Measurements from ENCODE around the gene CUX1.
"Not testable (repeated sequence)": the region's sequence is repeated elsewhere in the genome, so short reads cannot be mapped to it uniquely, and the experiment has no call there.

Gene CUX1

DNA sequence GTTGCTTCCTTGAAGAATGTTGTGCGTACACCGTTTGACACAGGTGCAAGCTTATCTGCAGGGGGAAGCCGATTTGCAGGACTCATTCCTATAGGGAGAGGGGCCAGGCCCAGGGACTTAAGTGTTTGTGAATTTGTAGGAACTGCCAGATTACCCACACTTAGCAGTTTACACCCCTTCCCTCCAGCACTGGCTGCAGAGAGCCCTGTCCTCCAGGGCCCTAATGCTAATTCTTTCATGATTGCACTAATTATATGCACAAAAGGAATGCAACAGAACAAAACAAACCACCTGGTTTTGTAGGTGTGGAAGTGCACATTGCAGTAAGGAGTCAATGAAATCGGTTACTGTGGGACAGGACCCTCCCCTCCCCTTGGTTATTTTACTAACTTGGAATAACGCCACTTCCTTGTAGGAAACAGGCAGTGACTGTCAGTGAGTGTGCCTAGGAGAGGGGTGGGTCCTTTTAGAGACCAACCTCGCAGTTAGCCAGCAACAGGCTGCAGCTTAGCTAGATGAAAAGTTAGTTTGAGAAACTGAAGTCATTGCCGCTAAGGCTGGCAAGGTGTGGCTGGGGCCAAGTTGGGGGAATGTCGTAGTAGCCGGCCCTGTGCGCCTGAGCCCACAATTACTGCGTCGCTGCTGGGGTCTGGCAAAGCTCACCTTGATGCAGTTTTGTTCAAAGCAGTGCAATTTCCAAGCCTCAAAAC, 60.6 kb downstream of the CUX1 start:
- Histone ChIP-seq H3K36me3 (ENCODE audit: insufficient read depth, low read length) (no peaks in the 10 kb centered on the region), H3K4me1 (ENCODE audit: insufficient read depth, low read length) (peaks cover 58% of the 10 kb centered on the region), H3K27ac (ENCODE audit: low read depth, low read length) (no peak overlapping the region), H3K4me3 (ENCODE audit: low read length) (no peak overlapping the region), H3K9ac (ENCODE audit: low read depth, low read length) (no peak overlapping the region), H3K27me3 (ENCODE audit: insufficient read depth, low read length) (no peaks in the 10 kb centered on the region), H3K9me3 (ENCODE audit: insufficient read depth, low read depth, low read length) (no peaks in the 10 kb centered on the region)
- 79% methylated on average over 12 of the region's 12 CpGs for WGBS

DNA sequence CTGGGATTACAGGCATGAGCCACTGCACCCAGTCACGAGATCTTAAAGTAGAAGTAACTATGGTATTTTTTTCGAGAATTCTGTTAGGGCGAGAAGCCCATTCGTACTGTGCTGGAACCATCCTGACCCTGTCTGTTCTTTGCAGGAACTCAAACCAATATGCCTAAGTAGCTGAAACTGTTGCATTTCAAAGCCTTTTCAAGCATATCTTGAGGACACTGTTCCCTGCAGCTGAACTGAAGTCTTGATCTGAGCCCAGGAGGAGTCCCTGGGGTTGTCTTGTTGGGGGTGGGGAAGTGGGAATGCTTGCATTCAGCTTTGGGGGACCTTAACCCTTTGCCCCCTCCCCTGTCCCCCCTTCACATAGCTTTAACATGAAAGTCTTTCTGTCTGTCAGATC, 61.5 kb downstream of the CUX1 start:
- WGBS, result 82% methylated on average over 4 of the region's 4 CpGs
- H3K36me3 ChIP-seq (ENCODE audit: insufficient read depth, low read length), result no peaks in the 10 kb centered on the region
- no peaks in the 10 kb centered on the region for H3K9me3 ChIP-seq (ENCODE audit: insufficient read depth, low read depth, low read length)
- no peaks in the 10 kb centered on the region for H3K27me3 ChIP-seq (ENCODE audit: insufficient read depth, low read length)
- no peak overlapping the region for H3K27ac ChIP-seq (ENCODE audit: low read depth, low read length)
- H3K4me3 ChIP-seq (ENCODE audit: low read length), result no peak overlapping the region
- H3K9ac ChIP-seq (ENCODE audit: low read depth, low read length), result no peak overlapping the region
- H3K4me1 ChIP-seq (ENCODE audit: insufficient read depth, low read length), result peaks cover 59% of the 10 kb centered on the region

DNA sequence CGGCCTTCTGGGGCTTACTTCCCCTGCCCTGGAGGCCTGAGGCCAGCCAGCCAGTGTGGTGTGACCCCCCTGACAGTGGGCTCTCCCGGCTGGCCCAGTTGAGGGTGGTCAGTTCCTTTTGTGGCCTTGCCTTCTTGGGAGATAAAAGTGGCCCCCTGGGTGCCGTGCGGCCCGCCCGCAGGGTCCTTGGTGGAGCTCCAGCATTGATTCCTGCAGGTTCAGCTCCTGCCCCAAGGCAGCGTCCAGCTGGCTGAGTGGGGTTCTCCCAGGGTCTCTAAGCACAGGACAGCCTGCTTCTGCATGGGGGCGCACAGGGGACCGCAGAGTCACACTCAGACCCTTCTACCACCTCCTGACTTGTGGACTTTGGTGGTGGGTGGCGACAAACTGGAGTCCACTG, 62.1 kb downstream of the CUX1 start:
- Histone ChIP-seq H3K4me3 (ENCODE audit: low read length) (no peak overlapping the region), H3K36me3 (ENCODE audit: insufficient read depth, low read length) (no peaks in the 10 kb centered on the region), H3K4me1 (ENCODE audit: insufficient read depth, low read length) (peaks cover 53% of the 10 kb centered on the region), H3K27ac (ENCODE audit: low read depth, low read length) (no peak overlapping the region), H3K9me3 (ENCODE audit: insufficient read depth, low read depth, low read length) (no peaks in the 10 kb centered on the region), H3K27me3 (ENCODE audit: insufficient read depth, low read length) (no peaks in the 10 kb centered on the region), H3K9ac (ENCODE audit: low read depth, low read length) (no peak overlapping the region)
- WGBS, result 88% methylated on average over 10 of the region's 10 CpGs

DNA sequence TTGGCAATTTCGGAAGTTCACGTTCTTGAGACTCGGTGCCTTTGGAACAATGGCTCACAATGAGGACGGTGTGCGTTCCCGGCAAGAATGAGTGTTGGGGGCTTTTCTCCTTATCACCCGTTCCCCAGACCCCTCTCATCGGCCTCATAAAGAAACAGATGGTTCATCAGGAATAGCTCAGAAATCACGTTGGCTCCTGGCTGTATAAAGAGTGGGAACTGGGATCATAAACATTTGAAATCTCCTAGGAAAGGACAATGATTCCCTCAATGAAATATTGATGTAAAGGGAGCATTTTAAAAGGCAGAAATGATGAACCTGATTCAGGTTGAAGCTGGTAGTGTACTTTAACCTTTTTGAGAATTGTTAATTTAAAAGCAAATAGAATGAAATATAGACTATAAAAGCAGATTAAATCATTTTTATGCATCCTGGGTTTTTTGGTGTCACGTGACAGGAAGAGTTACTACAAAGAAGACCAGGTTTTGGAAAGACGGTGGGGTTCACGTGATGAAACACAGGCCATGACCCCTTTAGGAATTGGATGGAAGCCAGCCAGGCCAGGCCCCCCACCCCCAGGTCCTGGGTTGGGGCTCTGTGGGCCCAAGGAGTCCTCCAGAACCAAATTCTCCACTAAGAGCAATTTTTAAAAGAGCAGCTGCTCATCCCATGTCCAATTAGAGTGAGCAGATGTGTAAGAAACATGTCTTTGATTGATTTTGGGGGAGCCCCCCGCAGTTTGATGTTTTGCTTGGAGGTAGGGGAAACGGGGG, 63.0 kb downstream of the CUX1 start:
- Histone ChIP-seq H3K4me1 (ENCODE audit: insufficient read depth, low read length) (peaks cover 44% of the 10 kb centered on the region), H3K27ac (ENCODE audit: low read depth, low read length) (no peak overlapping the region), H3K27me3 (ENCODE audit: insufficient read depth, low read length) (no peaks in the 10 kb centered on the region), H3K36me3 (ENCODE audit: insufficient read depth, low read length) (no peaks in the 10 kb centered on the region), H3K4me3 (ENCODE audit: low read length) (no peak overlapping the region), H3K9ac (ENCODE audit: low read depth, low read length) (no peak overlapping the region), H3K9me3 (ENCODE audit: insufficient read depth, low read depth, low read length) (no peaks in the 10 kb centered on the region)
- 91% methylated on average over 14 of the region's 14 CpGs for WGBS

DNA sequence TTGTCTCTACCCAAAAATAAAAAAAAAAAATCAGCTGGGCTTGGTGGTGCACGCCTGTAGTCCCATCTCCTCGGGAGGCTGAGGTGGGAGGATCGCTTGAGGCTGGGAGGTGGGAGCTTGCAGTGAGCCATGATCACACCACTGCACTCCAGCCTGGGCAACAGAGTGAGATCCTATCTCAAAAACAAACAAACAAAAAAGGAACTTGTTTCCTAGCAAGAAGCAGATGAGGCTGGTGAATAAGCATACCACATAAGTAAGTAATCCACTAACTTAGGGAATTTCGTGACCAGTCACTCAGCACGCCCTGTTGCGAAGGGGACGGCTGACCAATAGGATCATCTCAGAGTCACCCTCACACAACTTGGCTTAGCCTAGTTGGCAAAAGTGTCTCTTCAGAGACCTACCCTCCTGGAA, 64.6 kb downstream of the CUX1 start:
- no peaks in the 10 kb centered on the region for H3K27me3 ChIP-seq (ENCODE audit: insufficient read depth, low read length)
- H3K9me3 ChIP-seq (ENCODE audit: insufficient read depth, low read depth, low read length), result no peaks in the 10 kb centered on the region
- H3K36me3 ChIP-seq (ENCODE audit: insufficient read depth, low read length), result no peaks in the 10 kb centered on the region
- peaks cover 41% of the 10 kb centered on the region for H3K4me1 ChIP-seq (ENCODE audit: insufficient read depth, low read length)
- 95% methylated on average over 7 of the region's 7 CpGs for WGBS
- no peak overlapping the region for H3K27ac ChIP-seq (ENCODE audit: low read depth, low read length)
- H3K4me3 ChIP-seq (ENCODE audit: low read length), result no peak overlapping the region
- H3K9ac ChIP-seq (ENCODE audit: low read depth, low read length), result no peak overlapping the region

DNA sequence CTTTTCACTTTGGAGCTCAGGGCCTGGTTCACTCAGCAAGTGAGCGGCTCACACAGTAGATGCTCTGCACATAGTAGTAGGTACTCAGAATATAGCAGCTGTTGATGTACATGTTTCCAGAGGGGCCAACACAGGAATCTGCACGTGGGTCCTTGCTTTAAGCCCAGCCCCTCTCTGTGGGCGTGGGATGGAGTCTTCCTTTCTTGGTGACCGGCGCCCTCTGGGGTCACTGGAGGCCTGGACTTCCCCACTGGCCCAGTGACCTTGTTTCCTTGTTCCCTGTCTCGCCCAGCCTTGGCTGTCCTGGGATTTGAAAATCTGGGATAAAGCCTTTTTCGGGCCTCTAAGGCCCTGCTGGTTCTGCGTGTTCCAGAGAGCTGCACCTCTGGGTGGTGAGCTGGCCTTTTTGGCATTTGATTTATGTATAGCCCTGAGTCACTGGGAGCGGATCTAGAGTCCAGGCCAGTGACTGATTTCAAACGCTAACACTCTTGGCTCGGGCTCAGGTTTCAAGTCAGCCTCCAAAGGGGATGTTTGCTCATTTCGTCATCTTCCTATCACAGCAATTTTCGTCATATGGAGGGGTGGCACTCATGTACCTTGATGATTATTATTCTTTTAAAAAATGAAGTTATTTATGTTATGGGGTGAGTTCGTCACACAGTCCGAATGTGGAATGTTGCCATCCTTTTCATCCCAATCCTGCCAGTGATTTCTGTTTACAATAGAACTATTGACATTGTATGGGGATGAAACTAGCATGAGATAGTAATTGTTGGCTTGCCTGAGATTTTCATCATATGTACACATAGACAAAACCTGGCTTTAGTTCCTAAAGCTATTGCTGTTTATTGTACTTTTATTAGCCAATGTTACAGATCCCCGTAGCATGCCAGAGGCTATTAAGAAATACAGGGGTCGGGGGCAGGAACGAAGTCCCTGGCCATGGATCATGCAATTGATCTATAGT, 65.5 kb downstream of the CUX1 start:
- H3K4me3 ChIP-seq (ENCODE audit: low read length), result no peak overlapping the region
- no peak overlapping the region for H3K9ac ChIP-seq (ENCODE audit: low read depth, low read length)
- no peaks in the 10 kb centered on the region for H3K27me3 ChIP-seq (ENCODE audit: insufficient read depth, low read length)
- peaks cover 36% of the 10 kb centered on the region for H3K4me1 ChIP-seq (ENCODE audit: insufficient read depth, low read length)
- H3K36me3 ChIP-seq (ENCODE audit: insufficient read depth, low read length), result no peaks in the 10 kb centered on the region
- no peaks in the 10 kb centered on the region for H3K9me3 ChIP-seq (ENCODE audit: insufficient read depth, low read depth, low read length)
- peak overlapping the region; percentile 45; the same call in 1 of the 2 replicates for H3K27ac ChIP-seq (ENCODE audit: low read depth, low read length)
- 67% methylated on average over 17 of the region's 18 CpGs for WGBS

DNA sequence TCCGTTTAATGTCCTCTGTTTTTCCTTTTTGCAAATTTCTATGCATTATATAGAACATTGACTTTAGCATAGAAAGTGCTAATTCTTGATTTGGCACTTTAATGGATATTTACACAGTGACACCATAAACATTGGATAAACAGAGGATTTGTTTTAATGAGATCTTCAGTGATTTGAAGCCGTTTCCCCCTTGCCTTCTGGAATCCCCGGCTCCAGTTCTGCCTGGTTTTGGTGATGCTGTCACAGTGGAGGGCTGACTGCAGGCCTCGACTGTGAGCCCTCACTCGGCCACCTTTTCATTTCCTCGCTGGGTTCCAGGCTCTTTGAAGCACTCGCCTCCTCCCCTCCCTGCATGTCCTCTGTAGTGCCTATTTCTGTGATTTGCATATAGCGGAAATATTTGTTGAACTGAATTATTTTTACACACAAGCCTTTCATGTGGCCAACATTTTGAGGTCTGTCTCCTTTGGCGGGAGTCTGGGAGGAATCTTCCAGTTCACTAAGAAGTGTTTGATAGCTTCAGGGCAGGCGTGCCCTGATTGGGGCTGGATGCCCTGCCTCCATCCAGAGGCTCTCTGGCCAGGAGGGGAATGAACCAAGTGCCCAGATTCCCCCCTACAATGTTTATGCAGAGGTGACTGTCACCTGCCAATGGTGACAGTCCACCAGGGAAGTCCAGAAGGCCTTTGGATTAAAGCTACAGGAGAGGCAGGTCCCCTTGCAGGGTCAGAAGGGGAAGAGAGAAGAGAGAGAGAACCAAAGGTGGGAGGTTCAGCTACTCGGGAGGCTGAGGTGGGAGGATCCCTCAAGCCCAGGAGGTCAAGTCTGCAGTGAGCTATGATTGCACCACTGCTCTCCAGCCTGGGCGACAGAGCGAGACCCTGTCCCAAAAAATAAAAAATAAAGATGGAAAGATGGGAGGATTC, 67.5 kb downstream of the CUX1 start:
- 80% methylated on average over 13 of the region's 13 CpGs for WGBS
- Histone ChIP-seq H3K9me3 (ENCODE audit: insufficient read depth, low read depth, low read length) (no peaks in the 10 kb centered on the region), H3K9ac (ENCODE audit: low read depth, low read length) (no peak overlapping the region), H3K4me1 (ENCODE audit: insufficient read depth, low read length) (peaks cover 26% of the 10 kb centered on the region), H3K27ac (ENCODE audit: low read depth, low read length) (no peak overlapping the region), H3K36me3 (ENCODE audit: insufficient read depth, low read length) (no peaks in the 10 kb centered on the region), H3K4me3 (ENCODE audit: low read length) (no peak overlapping the region), H3K27me3 (ENCODE audit: insufficient read depth, low read length) (no peaks in the 10 kb centered on the region)

DNA sequence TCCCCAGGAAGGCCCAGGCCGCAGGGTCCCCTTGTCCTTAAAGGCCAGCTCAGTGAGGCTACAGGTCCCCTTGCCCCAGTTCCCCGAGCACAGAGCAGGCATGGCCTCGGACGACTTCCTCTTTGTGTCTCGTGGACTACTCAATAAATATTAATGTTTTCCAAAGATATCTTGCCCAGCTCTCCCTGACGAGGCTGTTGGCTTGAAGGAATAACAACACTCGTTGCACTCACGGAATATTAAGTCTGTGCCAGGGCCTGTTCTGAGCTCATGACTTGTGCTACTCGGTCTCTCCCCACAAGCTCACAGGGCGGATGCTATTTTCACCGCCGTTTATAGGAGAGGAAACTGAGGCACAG, 68.2 kb downstream of the CUX1 start:
- Histone ChIP-seq H3K4me3 (ENCODE audit: low read length) (no peak overlapping the region), H3K27ac (ENCODE audit: low read depth, low read length) (no peak overlapping the region), H3K36me3 (ENCODE audit: insufficient read depth, low read length) (no peaks in the 10 kb centered on the region), H3K4me1 (ENCODE audit: insufficient read depth, low read length) (peaks cover 20% of the 10 kb centered on the region), H3K9ac (ENCODE audit: low read depth, low read length) (no peak overlapping the region), H3K9me3 (ENCODE audit: insufficient read depth, low read depth, low read length) (no peaks in the 10 kb centered on the region), H3K27me3 (ENCODE audit: insufficient read depth, low read length) (no peaks in the 10 kb centered on the region)
- 94% methylated on average over 12 of the region's 12 CpGs for WGBS

DNA sequence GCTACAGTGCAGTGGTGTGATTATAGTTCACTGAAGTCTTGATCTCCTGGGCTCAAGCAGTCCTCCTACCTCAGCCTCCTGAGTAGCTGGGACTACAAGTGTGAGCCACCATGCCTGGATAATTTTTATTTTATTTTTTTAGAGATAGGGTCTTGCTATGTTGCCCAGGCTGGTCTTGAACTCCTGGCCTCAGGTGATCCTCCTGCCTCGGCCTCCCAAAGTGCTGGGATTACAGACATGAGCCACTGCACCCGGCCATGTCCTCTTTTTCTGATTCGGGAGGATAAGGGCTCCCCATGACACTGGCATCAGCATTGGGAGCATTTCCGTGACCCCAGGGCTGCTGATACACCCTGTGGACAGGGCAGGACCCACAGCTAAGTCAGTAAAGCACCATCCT, 69.9 kb downstream of the CUX1 start:
- 94% methylated on average over 4 of the region's 4 CpGs for WGBS

DNA sequence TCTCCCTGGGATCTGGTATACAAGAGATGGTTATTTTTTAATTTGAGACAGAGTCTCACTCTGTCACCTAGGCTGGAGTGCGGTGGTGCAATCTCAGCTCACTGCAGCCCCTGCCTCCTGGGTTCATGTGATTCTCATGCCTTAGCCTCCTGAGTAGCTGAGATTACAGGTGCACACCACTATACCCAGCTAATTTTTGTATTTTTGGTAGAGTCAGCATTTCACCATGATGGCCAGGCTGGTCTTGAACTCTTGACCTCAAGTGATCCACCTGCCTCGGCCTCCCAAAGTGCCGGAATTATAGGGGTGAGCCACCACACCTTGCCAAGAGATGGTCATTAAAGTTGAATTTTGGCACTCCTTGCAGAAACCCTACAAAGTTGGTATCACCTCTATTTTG, 71.1 kb downstream of the CUX1 start:
- H3K27ac ChIP-seq (ENCODE audit: low read depth, low read length); H3K9me3 ChIP-seq (ENCODE audit: insufficient read depth, low read depth, low read length); H3K36me3 ChIP-seq (ENCODE audit: insufficient read depth, low read length); H3K9ac ChIP-seq (ENCODE audit: low read depth, low read length); H3K27me3 ChIP-seq (ENCODE audit: insufficient read depth, low read length); H3K4me3 ChIP-seq (ENCODE audit: low read length): not testable (repeated sequence)
- WGBS, result 97% methylated on average over 3 of the region's 3 CpGs
- peaks cover 13% of the 10 kb centered on the region for H3K4me1 ChIP-seq (ENCODE audit: insufficient read depth, low read length)

More for the DNA sequence above, 69.9 kb downstream of the CUX1 start:
- not testable (repeated sequence) for H3K4me3 ChIP-seq (ENCODE audit: low read length); H3K9me3 ChIP-seq (ENCODE audit: insufficient read depth, low read depth, low read length); H3K36me3 ChIP-seq (ENCODE audit: insufficient read depth, low read length); H3K9ac ChIP-seq (ENCODE audit: low read depth, low read length); H3K27me3 ChIP-seq (ENCODE audit: insufficient read depth, low read length); H3K27ac ChIP-seq (ENCODE audit: low read depth, low read length)
- H3K4me1 ChIP-seq (ENCODE audit: insufficient read depth, low read length), result peaks cover 23% of the 10 kb centered on the region

Data from HUES64 (cell line).